RWPE2 (cell line): ENCODE results near the gene TMEM135.

Experiments used
- ATAC-seq: fragments of 200-7000 bp; cut with Tn5 transposase; 3 replicates; pipeline ENCODE4 v1.9.1; 2021; ENCODE audit warnings: low read depth
- DNase-seq: peaks from one replicate; pipeline ENCODE4 v3.0.0-alpha.2; 2020; ENCODE audit warnings: low spot score
- H3K27ac ChIP-seq: fragments of 450-650 bp; 2 replicates; pipeline ENCODE4 v1.5.1; 2017; ENCODE audit warnings: mild to moderate bottlenecking; ENCODE audit not compliant: poor library complexity, severe bottlenecking
- H3K27me3 ChIP-seq: fragments of 250-450 bp; sonication (Bioruptor Pico); 2 replicates; pipeline ENCODE4 v1.5.1; 2021; ENCODE audit warnings: mild to moderate bottlenecking, moderate library complexity; ENCODE audit not compliant: insufficient read depth, poor library complexity, severe bottlenecking
- H3K36me3 ChIP-seq: fragments of 250-450 bp; sonication (Bioruptor Pico); 2 replicates; pipeline ENCODE4 v1.5.1; 2020; ENCODE audit warnings: low read depth, mild to moderate bottlenecking, moderate library complexity
- H3K4me1 ChIP-seq: fragments of 250-450 bp; sonication (Bioruptor Pico); 2 replicates; pipeline ENCODE4 v1.5.1; 2021; ENCODE audit warnings: mild to moderate bottlenecking, moderate library complexity; ENCODE audit not compliant: insufficient read depth, poor library complexity, severe bottlenecking
- H3K4me3 ChIP-seq: fragments of 250-450 bp; sonication (Bioruptor Pico); 2 replicates; pipeline ENCODE4 v1.5.1; 2021; ENCODE audit warnings: mild to moderate bottlenecking, moderate library complexity; ENCODE audit not compliant: severe bottlenecking
- H3K9me3 ChIP-seq: fragments of 250-450 bp; sonication (Bioruptor Pico); 2 replicates; pipeline ENCODE4 v1.5.1; 2021; ENCODE audit warnings: mild to moderate bottlenecking, moderate library complexity; ENCODE audit not compliant: severe bottlenecking
- TF ChIP-seq, protein P1 (sequence below): fragments of 450-650 bp; IDR thresholded peaks from one replicate; pipeline ENCODE4 v1.5.1; 2017; ENCODE audit warnings: mild to moderate bottlenecking, moderate library complexity; ENCODE audit not compliant: poor library complexity, severe bottlenecking

Gene TMEM135

GRCh38 chr11:87013912-87014825 lies 23.6 kb upstream of the TMEM135 start:
- no peak overlapping the region for H3K27ac ChIP-seq
- no peaks in the 10 kb centered on the region for H3K4me1 ChIP-seq
- H3K9me3 ChIP-seq, result no peaks in the 10 kb centered on the region
- H3K4me3 ChIP-seq, result no peak overlapping the region
- TF ChIP-seq, protein P1, sequence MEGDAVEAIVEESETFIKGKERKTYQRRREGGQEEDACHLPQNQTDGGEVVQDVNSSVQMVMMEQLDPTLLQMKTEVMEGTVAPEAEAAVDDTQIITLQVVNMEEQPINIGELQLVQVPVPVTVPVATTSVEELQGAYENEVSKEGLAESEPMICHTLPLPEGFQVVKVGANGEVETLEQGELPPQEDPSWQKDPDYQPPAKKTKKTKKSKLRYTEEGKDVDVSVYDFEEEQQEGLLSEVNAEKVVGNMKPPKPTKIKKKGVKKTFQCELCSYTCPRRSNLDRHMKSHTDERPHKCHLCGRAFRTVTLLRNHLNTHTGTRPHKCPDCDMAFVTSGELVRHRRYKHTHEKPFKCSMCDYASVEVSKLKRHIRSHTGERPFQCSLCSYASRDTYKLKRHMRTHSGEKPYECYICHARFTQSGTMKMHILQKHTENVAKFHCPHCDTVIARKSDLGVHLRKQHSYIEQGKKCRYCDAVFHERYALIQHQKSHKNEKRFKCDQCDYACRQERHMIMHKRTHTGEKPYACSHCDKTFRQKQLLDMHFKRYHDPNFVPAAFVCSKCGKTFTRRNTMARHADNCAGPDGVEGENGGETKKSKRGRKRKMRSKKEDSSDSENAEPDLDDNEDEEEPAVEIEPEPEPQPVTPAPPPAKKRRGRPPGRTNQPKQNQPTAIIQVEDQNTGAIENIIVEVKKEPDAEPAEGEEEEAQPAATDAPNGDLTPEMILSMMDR, result no peak
- no peaks in the 10 kb centered on the region for H3K27me3 ChIP-seq
- DNase-seq (no peak), ATAC-seq (no peak)
- no peaks in the 10 kb centered on the region for H3K36me3 ChIP-seq

- H3K36me3 ChIP-seq, result no peaks in the 10 kb centered on the region
- TF ChIP-seq, protein P1, result no peak
- H3K4me3 ChIP-seq, result no peak overlapping the region
- DNase-seq (no peak), ATAC-seq (no peak)
- H3K27ac ChIP-seq, result no peak overlapping the region
- H3K4me1 ChIP-seq, result peaks cover 4% of the 10 kb centered on the region
- H3K27me3 ChIP-seq, result no peaks in the 10 kb centered on the region
- H3K9me3 ChIP-seq, result no peaks in the 10 kb centered on the region
Observed at GRCh38 chr11:87015645-87016044, 22.1 kb upstream of the TMEM135 start.

DNA sequence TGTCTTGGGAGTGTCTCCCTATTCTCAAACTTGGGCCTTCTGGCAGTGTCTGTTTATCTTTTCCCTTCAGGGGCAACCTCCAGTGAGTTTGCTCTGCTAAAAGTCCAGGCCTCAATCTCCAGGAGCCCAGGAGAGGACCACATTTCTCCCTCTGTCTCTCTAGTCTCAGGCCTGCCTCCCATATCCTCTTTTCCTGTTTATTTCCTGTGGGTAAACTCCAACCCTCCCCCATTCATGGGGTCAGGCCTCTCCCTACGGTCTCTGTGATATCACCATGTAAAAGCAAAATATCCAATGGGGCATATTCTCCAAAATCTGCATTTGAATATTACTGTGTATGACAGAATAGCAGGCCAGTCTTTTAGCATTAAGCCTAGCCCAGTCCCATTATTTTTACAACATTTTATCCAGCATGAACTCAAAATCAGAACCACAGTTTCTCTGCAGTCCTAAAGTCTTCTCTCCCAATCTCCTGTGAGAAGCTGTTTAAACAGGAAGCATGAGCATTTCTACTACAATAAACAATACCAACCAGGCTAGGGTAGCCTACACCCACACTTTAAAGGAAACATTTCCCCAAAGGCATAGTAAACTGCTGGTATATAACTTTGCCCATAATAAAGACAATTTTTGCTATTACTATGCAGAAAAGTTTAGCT lies 18.0 kb upstream of the TMEM135 start:
- no peaks in the 10 kb centered on the region for H3K9me3 ChIP-seq
- ATAC-seq, result no peak
- H3K36me3 ChIP-seq, result no peaks in the 10 kb centered on the region
- TF ChIP-seq, protein P1, result no peak
- no peaks in the 10 kb centered on the region for H3K27me3 ChIP-seq
- DNase-seq, result no peak
- peaks cover 5% of the 10 kb centered on the region for H3K4me1 ChIP-seq
- H3K27ac ChIP-seq, result no peak overlapping the region
- H3K4me3 ChIP-seq, result no peak overlapping the region

DNA sequence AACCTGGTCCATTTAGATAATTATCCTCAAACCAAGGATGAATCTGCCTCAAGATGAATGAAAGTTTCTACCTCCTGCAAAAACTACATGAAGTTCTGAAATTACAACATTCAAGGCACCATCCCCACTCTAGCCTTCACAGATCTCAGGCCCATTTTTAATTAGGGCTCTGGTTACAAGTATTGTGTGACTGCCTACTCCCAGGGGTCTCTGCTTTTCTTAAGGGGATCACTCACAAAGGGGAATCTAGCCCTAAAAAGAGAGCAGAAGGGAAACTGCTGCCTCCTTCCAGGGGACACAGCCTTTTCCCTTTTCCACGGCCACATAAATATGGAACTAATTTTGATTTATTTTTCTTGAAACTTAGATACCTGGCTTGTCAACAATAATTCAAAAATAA lies 17.4 kb upstream of the TMEM135 start:
- no peak for DNase-seq

More for the DNA sequence above, 17.4 kb upstream of the TMEM135 start:
- Histone ChIP-seq H3K36me3 (no peaks in the 10 kb centered on the region), H3K9me3 (no peaks in the 10 kb centered on the region), H3K4me1 (peaks cover 5% of the 10 kb centered on the region), H3K27ac (no peak overlapping the region), H3K4me3 (no peak overlapping the region), H3K27me3 (no peaks in the 10 kb centered on the region)
- ATAC-seq, result no peak
- TF ChIP-seq, protein P1, result no peak
